Neutrophil (primary cell): ENCODE measurements around the gene PKNOX1.
"Not testable (repeated sequence)": the region's sequence is repeated elsewhere in the genome, so short reads cannot be mapped to it uniquely, and the experiment has no call there.

Source experiments
- H3K27ac ChIP-seq: fragments of 200-600 bp; sonication (generic); 2 replicates; pipeline ENCODE4 v1.5.1; 2016; ENCODE audit warnings: mild to moderate bottlenecking, moderate library complexity
- H3K27me3 ChIP-seq: fragments of 200-600 bp; sonication (generic); 2 replicates; pipeline ENCODE4 v1.6.0; 2016; ENCODE audit warnings: mild to moderate bottlenecking
- H3K36me3 ChIP-seq: fragments of 200-600 bp; sonication (generic); 2 replicates; pipeline ENCODE4 v1.5.1; 2017
- H3K4me1 ChIP-seq, 2 experiments: fragments of 200-600 bp in 1 of 2; sonication (generic) in 1 of 2; 1 replicate in 1 of 2; 2 replicates in 1 of 2; pipeline versions ENCODE4 v1.5.1 to v1.6.1; 2013 to 2016; ENCODE audit warnings: low read depth in 1 of 2, low read length in 1 of 2, mild to moderate bottlenecking in 1 of 2, moderate library complexity in 1 of 2; ENCODE audit not compliant: control insufficient read depth in 1 of 2, insufficient read depth in 1 of 2
- H3K4me3 ChIP-seq, 2 experiments: fragments of 200-600 bp in 1 of 2; sonication (generic) in 1 of 2; 1 replicate in 1 of 2; 2 replicates in 1 of 2; pipeline ENCODE4 v1.5.1; 2013 to 2016; ENCODE audit warnings: low read depth in 1 of 2, low read length in 1 of 2, mild to moderate bottlenecking in 1 of 2, moderate library complexity in 1 of 2
- H3K9me3 ChIP-seq: fragments of 200-600 bp; sonication (generic); 2 replicates; pipeline ENCODE4 v1.5.1; 2016
- CTCF ChIP-seq: fragments of 200-600 bp; sonication (generic); IDR thresholded peaks from 2 replicates; pipeline ENCODE4 v1.5.1; 2016; ENCODE audit warnings: antibody characterized with exemption

PKNOX1 gene

DNA sequence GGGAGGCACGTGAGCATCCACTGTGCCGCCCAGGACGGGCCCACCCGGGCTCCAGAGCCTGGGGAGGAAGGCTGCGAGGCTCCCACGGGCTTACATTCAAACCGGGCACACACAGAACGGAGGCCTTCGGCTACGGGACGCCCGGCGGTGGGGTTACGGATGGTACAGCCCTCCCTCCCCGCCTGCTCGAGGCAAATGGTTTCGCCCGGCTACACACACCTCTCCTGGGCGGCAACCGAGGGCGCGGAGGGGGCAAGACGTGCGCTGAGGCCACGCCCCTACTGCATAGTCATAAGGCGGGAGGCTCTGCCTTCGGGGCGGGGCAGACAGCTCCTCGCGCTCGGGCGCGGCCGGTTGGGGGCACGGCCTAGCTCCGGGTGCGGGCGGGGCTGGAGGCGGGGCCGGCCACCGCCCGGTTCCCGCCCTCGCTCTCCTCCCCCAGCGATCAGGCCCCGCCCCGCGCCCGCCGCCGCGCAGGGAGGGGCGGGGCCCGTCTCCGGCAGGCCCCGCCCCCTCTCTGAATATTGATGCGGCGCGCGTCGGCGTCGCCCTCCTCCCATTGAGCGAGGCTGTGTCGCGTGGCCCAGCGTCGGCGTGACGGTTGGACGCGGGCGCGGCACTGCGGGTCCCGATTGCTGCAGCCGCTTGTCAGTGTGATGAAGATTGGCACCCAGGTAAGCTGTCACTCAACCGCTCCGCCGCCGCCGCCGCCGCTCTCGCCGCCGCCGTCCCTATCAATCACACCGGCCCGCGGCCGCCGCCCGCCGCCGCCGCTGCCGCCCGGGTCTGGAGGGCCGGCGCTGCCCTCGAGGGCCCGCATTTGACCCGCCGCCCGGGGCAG lies at the start of gene PKNOX1:
Gene PKNOX1 (plus strand): TSS at position 572 of the 841 bp plus-strand sequence. CDS start 29,820 bp downstream, outside the sequence.
- H3K4me3 ChIP-seq, result peak within 1 kb of the TSS; percentile 74 to 87
- H3K27ac ChIP-seq, result peak within 1 kb of the TSS; percentile 99
- peak; percentile 43 for TF ChIP-seq CTCF
- peaks cover 20 to 25% of the 10 kb centered on the region in 2 experiments for H3K4me1 ChIP-seq
- H3K36me3 ChIP-seq, result peaks cover 6% of the 10 kb centered on the region
- H3K27me3 ChIP-seq, result no peaks in the 10 kb centered on the region
- H3K9me3 ChIP-seq, result no peaks in the 10 kb centered on the region

GRCh38 chr21:42925114-42925926 lies 49.0 kb upstream of the PKNOX1 start, which contains the start of gene ERVH48-1:
Gene ERVH48-1 (minus strand): TSS chr21:42925630. CDS start chr21:42919006, 6,624 bp downstream.
- TF ChIP-seq CTCF, result no peak
- Histone ChIP-seq H3K4me1 (peaks cover 4 to 7% of the 10 kb centered on the region in 2 experiments), H3K9me3 (no peaks in the 10 kb centered on the region), H3K27me3 (no peaks in the 10 kb centered on the region), H3K4me3 (no peak within 1 kb of the TSS), H3K36me3 (no peaks in the 10 kb centered on the region), H3K27ac (no peak within 1 kb of the TSS)

- not testable (repeated sequence) for H3K4me1 ChIP-seq, H3K36me3 ChIP-seq, H3K27me3 ChIP-seq, H3K9me3 ChIP-seq, H3K27ac ChIP-seq, H3K4me3 ChIP-seq
These were observed 46.7 kb upstream of the PKNOX1 start for GRCh38 chr21:42927474-42928200.

DNA sequence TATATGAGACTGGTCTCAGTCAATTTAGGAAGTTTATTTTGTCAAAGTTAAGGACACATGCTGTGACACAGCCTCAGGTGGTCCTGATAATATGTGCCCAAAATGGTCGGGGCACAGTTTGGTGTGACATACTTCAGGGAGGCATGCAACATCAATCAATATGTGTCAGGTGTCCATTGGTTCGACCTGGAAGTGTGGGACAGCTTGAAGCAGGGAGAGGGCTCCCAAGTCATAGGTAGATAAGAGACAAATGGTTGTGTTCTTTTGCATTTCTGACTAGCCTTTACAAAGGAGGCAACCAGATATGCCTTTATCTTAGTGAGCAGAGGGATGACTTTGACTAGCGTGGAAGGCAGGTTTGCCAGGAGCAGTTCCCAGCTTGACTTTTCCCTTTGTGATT lies 44.4 kb upstream of the PKNOX1 start:
- H3K27me3 ChIP-seq, result no peaks in the 10 kb centered on the region
- no peaks in the 10 kb centered on the region for H3K9me3 ChIP-seq
- no peaks in the 10 kb centered on the region for H3K4me1 ChIP-seq
- no peak for TF ChIP-seq CTCF
- H3K4me3 ChIP-seq, result no peak overlapping the region
- H3K27ac ChIP-seq, result no peak overlapping the region
- no peaks in the 10 kb centered on the region for H3K36me3 ChIP-seq

- Histone ChIP-seq H3K36me3 (no peaks in the 10 kb centered on the region), H3K27ac (no peak overlapping the region), H3K4me1 (no peaks in the 10 kb centered on the region), H3K9me3 (no peaks in the 10 kb centered on the region), H3K4me3 (no peak overlapping the region), H3K27me3 (no peaks in the 10 kb centered on the region)
- no peak for TF ChIP-seq CTCF
These were observed 42.7 kb upstream of the PKNOX1 start for GRCh38 chr21:42931560-42932235.

GRCh38 chr21:42932378-42933136 lies 41.8 kb upstream of the PKNOX1 start:
- not testable (repeated sequence) for H3K9me3 ChIP-seq, H3K4me3 ChIP-seq, H3K27me3 ChIP-seq, H3K36me3 ChIP-seq, H3K4me1 ChIP-seq, H3K27ac ChIP-seq

DNA sequence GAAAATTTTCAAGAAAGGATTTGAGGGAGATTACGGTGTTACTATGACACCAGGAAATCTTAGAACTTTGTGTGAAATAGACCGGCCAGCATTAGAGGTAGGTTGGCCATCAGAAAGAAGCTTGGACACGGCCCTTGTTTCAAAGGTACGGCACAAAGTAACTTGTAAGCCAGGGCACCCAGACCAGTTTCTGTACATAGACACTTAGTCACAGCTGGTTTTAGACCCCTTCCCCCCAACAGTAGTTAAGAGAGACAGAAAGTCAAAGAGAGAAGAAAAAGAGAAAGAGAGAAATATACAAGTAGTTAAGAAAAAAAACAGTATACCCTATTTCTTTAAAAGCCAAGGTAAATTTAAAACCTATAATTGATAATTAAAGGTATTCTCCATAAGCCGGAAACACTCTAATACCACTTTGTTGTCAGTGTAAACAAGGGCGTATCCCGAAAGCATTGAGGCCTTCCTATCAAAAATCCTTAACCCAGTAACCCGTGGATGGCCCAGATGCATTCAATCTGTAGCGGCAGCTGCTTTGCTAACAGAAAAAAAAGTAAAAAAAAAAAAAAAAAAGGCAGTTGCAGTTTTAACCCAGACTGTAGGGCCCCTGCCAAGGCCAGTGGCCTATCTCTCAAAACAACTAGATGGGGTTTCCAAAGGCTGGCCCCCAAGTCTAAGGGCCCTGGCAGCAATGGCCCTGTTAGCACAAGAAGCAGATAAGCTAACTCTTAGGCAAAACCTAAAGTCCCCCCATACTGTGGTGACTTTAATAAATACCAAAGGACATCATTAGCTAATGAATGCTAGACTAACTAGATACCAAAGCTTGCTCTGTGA lies 41.0 kb upstream of the PKNOX1 start:
- not testable (repeated sequence) for H3K9me3 ChIP-seq, H3K36me3 ChIP-seq, H3K4me3 ChIP-seq

More for the DNA sequence above, 41.0 kb upstream of the PKNOX1 start:
- H3K27ac ChIP-seq, H3K4me1 ChIP-seq, H3K27me3 ChIP-seq: not testable (repeated sequence)
